Osteocyte (in vitro differentiated cells): ENCODE data around the gene ZDHHC17. TPM values are rescaled to one million over a fixed set of nuclear protein-coding genes. Genes with fewer than 3 reads are reported as not detected.

Experiments used
- DNase-seq: peaks from one replicate; pipeline ENCODE4 v3.0.0; 2021; ENCODE audit warnings: mixed read lengths; ENCODE audit not compliant: unreplicated experiment; ENCODE audit errors: extremely low spot score
- H3K27ac Mint-ChIP-seq: one replicate; pipeline ENCODE4 v1.8.0; 2021; ENCODE audit warnings: mild to moderate bottlenecking, mixed read lengths; ENCODE audit not compliant: unreplicated experiment
- H3K27me3 Mint-ChIP-seq: one replicate; pipeline ENCODE4 v1.8.0; 2021; ENCODE audit warnings: mixed read lengths; ENCODE audit not compliant: unreplicated experiment
- H3K36me3 Mint-ChIP-seq: one replicate; pipeline ENCODE4 v1.8.0; 2021; ENCODE audit warnings: mixed read lengths; ENCODE audit not compliant: unreplicated experiment
- H3K4me1 Mint-ChIP-seq: one replicate; pipeline ENCODE4 v1.8.0; 2021; ENCODE audit warnings: mixed read lengths; ENCODE audit not compliant: unreplicated experiment
- H3K4me3 Mint-ChIP-seq: one replicate; pipeline ENCODE4 v1.8.0; 2021; ENCODE audit warnings: mild to moderate bottlenecking, moderate library complexity, mixed read lengths; ENCODE audit not compliant: unreplicated experiment
- H3K9me3 Mint-ChIP-seq: one replicate; pipeline ENCODE4 v1.8.0; 2021; ENCODE audit warnings: mixed read lengths; ENCODE audit not compliant: unreplicated experiment
- total RNA-seq: library from RNA; stranded (reverse); gene quantifications from 2 replicates; pipeline ENCODE4 v1.2.1, GENCODE V29; 2021
- TF ChIP-seq, protein P1 (sequence below): fragments of 200-600 bp; sonication (generic); IDR thresholded peaks from 2 replicates; pipeline ENCODE4 v1.5.0; 2021; ENCODE audit warnings: antibody characterized with exemption, mild to moderate bottlenecking, moderate library complexity

The ZDHHC17 gene
- total RNA-seq, 1 donor from 2014 or later: 44.3 TPM

DNA sequence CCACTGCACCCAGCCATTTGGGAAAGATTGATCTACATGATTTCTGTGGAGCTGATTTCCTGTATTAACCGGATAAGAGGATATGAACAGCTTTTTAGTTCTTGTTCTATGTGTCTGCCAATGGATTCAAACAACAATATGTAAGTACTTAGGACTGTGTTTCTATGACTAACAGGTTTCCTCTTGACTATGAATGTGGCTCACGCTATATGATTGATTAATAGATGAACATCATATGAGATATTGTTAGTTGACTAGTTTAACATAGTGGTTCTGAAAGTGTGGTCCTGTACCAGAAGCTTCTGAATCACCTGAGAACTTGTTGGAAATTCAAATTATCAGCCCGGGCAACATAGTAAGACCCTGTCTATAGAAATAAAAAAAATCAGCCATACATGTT, 127.7 kb downstream of the ZDHHC17 start:
- Mint-ChIP-seq H3K36me3 (peaks cover 2% of the 10 kb centered on the region), H3K4me3 (no peak overlapping the region), H3K27me3 (peaks cover 6% of the 10 kb centered on the region), H3K9me3 (peaks cover 5% of the 10 kb centered on the region), H3K4me1 (no peaks in the 10 kb centered on the region), H3K27ac (no peak overlapping the region)
- TF ChIP-seq, protein P1, sequence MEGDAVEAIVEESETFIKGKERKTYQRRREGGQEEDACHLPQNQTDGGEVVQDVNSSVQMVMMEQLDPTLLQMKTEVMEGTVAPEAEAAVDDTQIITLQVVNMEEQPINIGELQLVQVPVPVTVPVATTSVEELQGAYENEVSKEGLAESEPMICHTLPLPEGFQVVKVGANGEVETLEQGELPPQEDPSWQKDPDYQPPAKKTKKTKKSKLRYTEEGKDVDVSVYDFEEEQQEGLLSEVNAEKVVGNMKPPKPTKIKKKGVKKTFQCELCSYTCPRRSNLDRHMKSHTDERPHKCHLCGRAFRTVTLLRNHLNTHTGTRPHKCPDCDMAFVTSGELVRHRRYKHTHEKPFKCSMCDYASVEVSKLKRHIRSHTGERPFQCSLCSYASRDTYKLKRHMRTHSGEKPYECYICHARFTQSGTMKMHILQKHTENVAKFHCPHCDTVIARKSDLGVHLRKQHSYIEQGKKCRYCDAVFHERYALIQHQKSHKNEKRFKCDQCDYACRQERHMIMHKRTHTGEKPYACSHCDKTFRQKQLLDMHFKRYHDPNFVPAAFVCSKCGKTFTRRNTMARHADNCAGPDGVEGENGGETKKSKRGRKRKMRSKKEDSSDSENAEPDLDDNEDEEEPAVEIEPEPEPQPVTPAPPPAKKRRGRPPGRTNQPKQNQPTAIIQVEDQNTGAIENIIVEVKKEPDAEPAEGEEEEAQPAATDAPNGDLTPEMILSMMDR: no peak
- no peak for DNase-seq

DNA sequence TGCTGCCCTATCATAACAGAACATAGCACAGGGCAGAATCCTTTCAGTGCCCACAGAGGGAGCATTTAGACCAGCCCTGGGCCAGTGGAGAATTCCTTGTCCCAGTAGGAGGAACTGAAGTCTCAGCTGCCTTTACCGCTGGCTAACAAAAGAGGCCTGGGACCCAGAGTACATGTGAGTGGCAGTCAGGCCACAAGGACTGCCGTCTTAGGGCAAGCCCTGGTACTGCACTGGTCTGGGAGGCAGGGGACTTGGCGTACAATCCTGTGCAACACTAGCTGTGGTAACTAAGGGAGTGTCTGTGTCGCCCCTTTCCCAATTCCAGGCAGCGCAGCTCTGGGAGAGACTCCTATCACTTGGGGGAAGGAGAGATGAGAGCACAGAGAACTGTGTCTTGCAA, 131.9 kb downstream of the ZDHHC17 start:
- TF ChIP-seq, protein P1: no peak
- no peaks in the 10 kb centered on the region for H3K4me1 Mint-ChIP-seq
- peaks cover 6% of the 10 kb centered on the region for H3K27me3 Mint-ChIP-seq
- H3K9me3 Mint-ChIP-seq: peaks cover 5% of the 10 kb centered on the region
- no peak for DNase-seq
- H3K36me3 Mint-ChIP-seq: peaks cover 2% of the 10 kb centered on the region
- no peak overlapping the region for H3K27ac Mint-ChIP-seq
- H3K4me3 Mint-ChIP-seq: no peak overlapping the region

DNA sequence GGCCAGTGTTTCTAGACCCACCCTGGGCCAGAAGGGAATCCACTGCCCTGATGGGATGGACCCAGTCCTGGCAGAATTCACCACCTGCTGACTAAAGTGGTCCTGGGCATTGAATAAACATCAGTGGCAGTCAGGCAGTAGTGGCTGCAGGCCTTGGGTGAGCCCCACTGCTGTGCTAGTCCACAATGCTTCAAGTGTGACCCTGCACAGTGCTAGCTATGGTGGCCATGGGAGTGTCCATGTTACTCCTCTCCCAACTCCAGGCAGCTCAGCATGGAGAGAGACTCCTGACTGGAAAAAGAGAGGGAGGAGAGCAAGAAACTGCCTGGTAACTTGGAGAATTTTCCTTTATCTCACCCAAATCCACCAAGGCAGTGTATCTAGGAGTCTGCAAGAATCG, 132.4 kb downstream of the ZDHHC17 start:
- H3K27ac Mint-ChIP-seq: no peak overlapping the region
- TF ChIP-seq, protein P1: no peak
- peaks cover 2% of the 10 kb centered on the region for H3K36me3 Mint-ChIP-seq
- DNase-seq: no peak
- H3K4me1 Mint-ChIP-seq: no peaks in the 10 kb centered on the region
- H3K9me3 Mint-ChIP-seq: peaks cover 5% of the 10 kb centered on the region
- no peak overlapping the region for H3K4me3 Mint-ChIP-seq
- H3K27me3 Mint-ChIP-seq: peaks cover 6% of the 10 kb centered on the region

DNA sequence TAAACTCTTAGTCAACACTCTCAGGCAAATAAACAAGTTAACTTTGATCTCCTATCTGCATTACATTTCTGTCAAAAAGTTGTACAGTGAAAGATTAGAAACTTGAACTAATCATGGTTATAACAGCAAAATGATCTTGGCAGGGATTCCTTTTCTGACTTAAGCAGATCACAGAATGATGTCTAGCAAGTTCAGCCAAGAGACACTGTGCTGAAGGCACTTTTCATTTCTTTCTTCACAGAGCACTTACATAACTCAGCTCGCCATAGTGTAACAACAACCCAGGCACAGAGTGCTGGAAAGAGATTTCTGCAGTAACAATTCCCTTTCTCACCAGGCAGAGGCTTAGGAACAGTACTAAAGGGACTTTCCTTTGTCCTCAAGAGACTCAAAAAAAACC, 134.5 kb downstream of the ZDHHC17 start:
- no peak for DNase-seq
- Mint-ChIP-seq H3K4me3 (no peak overlapping the region), H3K27me3 (no peaks in the 10 kb centered on the region), H3K36me3 (peaks cover 2% of the 10 kb centered on the region), H3K27ac (no peak overlapping the region), H3K9me3 (no peaks in the 10 kb centered on the region), H3K4me1 (no peaks in the 10 kb centered on the region)
- TF ChIP-seq, protein P1: no peak

DNA sequence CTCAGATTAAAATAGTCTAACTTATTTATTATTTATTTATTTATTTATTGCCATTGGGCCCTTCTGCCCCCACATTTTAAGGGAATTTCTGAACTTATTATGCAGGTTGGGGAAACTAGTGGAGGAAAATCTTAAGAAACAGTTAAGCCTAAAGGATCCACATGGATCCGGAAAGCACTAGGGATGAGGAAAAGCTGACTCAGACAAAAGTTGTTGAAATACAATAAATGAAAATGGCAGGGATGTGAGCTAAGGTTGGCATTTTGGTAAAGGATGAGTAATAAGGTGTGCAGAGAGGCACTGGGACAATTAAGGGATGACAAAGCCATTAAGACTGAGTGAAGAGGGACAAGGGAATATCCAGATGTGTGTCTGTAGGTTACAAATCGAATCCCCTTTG, 135.6 kb downstream of the ZDHHC17 start:
- peaks cover 2% of the 10 kb centered on the region for H3K36me3 Mint-ChIP-seq
- no peak overlapping the region for H3K4me3 Mint-ChIP-seq
- H3K4me1 Mint-ChIP-seq: no peaks in the 10 kb centered on the region
- H3K9me3 Mint-ChIP-seq: no peaks in the 10 kb centered on the region
- no peak for DNase-seq
- no peaks in the 10 kb centered on the region for H3K27me3 Mint-ChIP-seq
- H3K27ac Mint-ChIP-seq: no peak overlapping the region
- TF ChIP-seq, protein P1: no peak
